IMR-90 (cell line): ENCODE results near the gene TMTC2. TPM values are rescaled to one million over a fixed set of nuclear protein-coding genes. Genes with fewer than 3 reads are reported as not detected.

ENCODE experiments used
- ATAC-seq: fragments of 200-7000 bp; cut with Tn5 transposase; 2 replicates; pipeline ENCODE4 v1.9.1; 2020; ENCODE audit warnings: low read depth, mild to moderate bottlenecking, moderate library complexity
- BruUV-seq: library from RNA; stranded (reverse); fragments of 400-500 nt; replicated peaks from 2 replicates; lab custom pipeline; 2021; lab: Mats Ljungman, UMichigan
- CTCF ChIA-PET: fragments of 300-600 bp; formaldehyde crosslinking; extraction: SDS; loops from one replicate; lab custom pipeline; 2021; ENCODE audit warnings: antibody characterized with exemption; lab: Yijun Ruan, JAX
- POLR2A ChIA-PET: fragments of 300-600 bp; sonication (Branson Sonifier 250); formaldehyde crosslinking; loops from one replicate; lab custom pipeline; 2022; ENCODE audit warnings: antibody characterized with exemption; ENCODE audit not compliant: unreplicated experiment; lab: Charles Lee
- DNase-seq: peaks from one replicate; pipeline ENCODE4 v3.0.0; 2013
- H2AFZ ChIP-seq: replicated peaks from 2 replicates; pipeline ENCODE3; 2013; ENCODE audit warnings: low read length, mild to moderate bottlenecking; ENCODE audit not compliant: poor library complexity
- H2AK5ac ChIP-seq: 2 replicates; pipeline ENCODE4 v1.6.1; 2013; ENCODE audit warnings: low read depth, low read length, inconsistent platforms
- H2AK9ac ChIP-seq: replicated peaks from 2 replicates; pipeline ENCODE3; 2013; ENCODE audit warnings: mild to moderate bottlenecking, low read depth, low read length, moderate library complexity; ENCODE audit not compliant: poor library complexity
- H2BK120ac ChIP-seq: 2 replicates; pipeline ENCODE4 v1.6.1; 2013; ENCODE audit warnings: low read depth, low read length, inconsistent platforms
- H2BK15ac ChIP-seq: 3 replicates; pipeline ENCODE4 v1.6.1; 2013; ENCODE audit warnings: low read depth, low read length, inconsistent platforms
- H2BK20ac ChIP-seq: 2 replicates; pipeline ENCODE4 v1.6.1; 2013; ENCODE audit warnings: low read depth, mild to moderate bottlenecking, inconsistent platforms, low read length, moderate library complexity
- H2BK5ac ChIP-seq: 2 replicates; pipeline ENCODE4 v1.6.1; 2013; ENCODE audit warnings: mild to moderate bottlenecking, low read depth, low read length, inconsistent platforms; ENCODE audit not compliant: poor library complexity, severe bottlenecking
- H3K14ac ChIP-seq: replicated peaks from 2 replicates; pipeline ENCODE4 v1.6.1; 2013; ENCODE audit warnings: low read depth, low read length, inconsistent platforms
- H3K18ac ChIP-seq: 2 replicates; pipeline ENCODE4 v1.6.1; 2013; ENCODE audit warnings: low read depth, low read length, control low read depth
- H3K23ac ChIP-seq: 2 replicates; pipeline ENCODE4 v1.6.1; 2013; ENCODE audit warnings: low read depth, low read length, inconsistent platforms
- H3K27ac ChIP-seq: 2 replicates; pipeline ENCODE4 v1.5.1; 2013; ENCODE audit warnings: mild to moderate bottlenecking, control low read depth, low read length; ENCODE audit not compliant: insufficient read depth
- H3K27me3 ChIP-seq: 2 replicates; pipeline ENCODE4 v1.6.1; 2013; ENCODE audit warnings: low read length; ENCODE audit not compliant: control insufficient read depth, insufficient read depth
- H3K36me3 ChIP-seq: 2 replicates; pipeline ENCODE4 v1.6.1; 2013; ENCODE audit warnings: low read length, mixed read lengths; ENCODE audit not compliant: control insufficient read depth, insufficient read depth
- H3K4ac ChIP-seq: 2 replicates; pipeline ENCODE4 v1.6.1; 2013; ENCODE audit warnings: low read depth, low read length, inconsistent platforms
- H3K4me1 ChIP-seq: 2 replicates; pipeline ENCODE4 v1.6.1; 2013; ENCODE audit warnings: low read length, mixed read lengths; ENCODE audit not compliant: control insufficient read depth, insufficient read depth
- H3K4me2 ChIP-seq: 2 replicates; pipeline ENCODE4 v1.6.1; 2013; ENCODE audit warnings: low read depth, mild to moderate bottlenecking, control low read depth, low read length, moderate library complexity
- H3K4me3 ChIP-seq: 2 replicates; pipeline ENCODE4 v1.5.1; 2013; ENCODE audit warnings: low read depth, mild to moderate bottlenecking, control low read depth, low read length, moderate library complexity; ENCODE audit not compliant: insufficient read depth
- H3K56ac ChIP-seq: 2 replicates; pipeline ENCODE4 v1.6.1; 2013; ENCODE audit warnings: low read length, inconsistent platforms; ENCODE audit not compliant: insufficient read depth; ENCODE audit errors: extremely low read depth
- H3K79me1 ChIP-seq, 2 experiments: 2 replicates each; pipeline ENCODE4 v1.6.1; 2013; ENCODE audit warnings: low read length in 2 of 2, inconsistent platforms in 1 of 2, low read depth in 1 of 2
- H3K9ac ChIP-seq: 2 replicates; pipeline ENCODE4 v1.6.1; 2013; ENCODE audit warnings: low read depth, low read length, control low read depth
- H3K9me1 ChIP-seq: 2 replicates; pipeline ENCODE4 v1.6.1; 2013; ENCODE audit warnings: low read length, inconsistent platforms; ENCODE audit not compliant: insufficient read depth
- H3K9me3 ChIP-seq: 2 replicates; pipeline ENCODE4 v1.6.1; 2013; ENCODE audit warnings: low read length; ENCODE audit not compliant: control insufficient read depth, insufficient read depth
- H4K20me1 ChIP-seq: 2 replicates; pipeline ENCODE4 v1.6.1; 2013; ENCODE audit warnings: low read length, inconsistent platforms; ENCODE audit not compliant: insufficient read depth
- H4K5ac ChIP-seq: 2 replicates; pipeline ENCODE4 v1.6.1; 2013; ENCODE audit warnings: mild to moderate bottlenecking, low read depth, low read length, control low read depth
- H4K8ac ChIP-seq, 2 experiments: 2 replicates each; pipeline ENCODE4 v1.6.1; 2013; ENCODE audit warnings: low read depth in 2 of 2, low read length in 2 of 2, control low read depth in 1 of 2, inconsistent platforms in 1 of 2
- H4K91ac ChIP-seq: 2 replicates; pipeline ENCODE4 v1.6.1; 2013; ENCODE audit warnings: low read depth, low read length, inconsistent platforms; ENCODE audit not compliant: insufficient read depth
- CEBPB ChIP-seq: IDR thresholded peaks from 2 replicates; pipeline ENCODE4 v1.6.1; 2012; ENCODE audit warnings: low read depth, low read length, improper control_type of control experiment
- CHD1 ChIP-seq: IDR thresholded peaks from 2 replicates; pipeline ENCODE4 v1.6.1; 2012; ENCODE audit warnings: low read depth, low read length, improper control_type of control experiment
- ELK1 ChIP-seq: fragments of 150-350 bp; IDR thresholded peaks from 2 replicates; pipeline ENCODE4 v1.6.1; 2016; ENCODE audit warnings: low read depth, mild to moderate bottlenecking, low read length, moderate library complexity, borderline replicate concordance
- MAZ ChIP-seq: IDR thresholded peaks from 2 replicates; pipeline ENCODE4 v1.6.1; 2012; ENCODE audit warnings: low read depth, mild to moderate bottlenecking, low read length, improper control_type of control experiment, moderate library complexity, borderline replicate concordance
- NFE2L2 ChIP-seq: fragments of 150-350 bp; IDR thresholded peaks from 2 replicates; pipeline ENCODE4 v1.6.1; 2016; ENCODE audit warnings: low read depth, mild to moderate bottlenecking, low read length
- POLR2A ChIP-seq: IDR thresholded peaks from 2 replicates; pipeline ENCODE4 v1.6.1; 2012; ENCODE audit warnings: mild to moderate bottlenecking, low read depth, low read length
- RAD21 ChIP-seq: IDR thresholded peaks from 2 replicates; pipeline ENCODE4 v1.6.1; 2012; ENCODE audit warnings: low read length, improper control_type of control experiment
- RFX5 ChIP-seq: IDR thresholded peaks from 2 replicates; pipeline ENCODE4 v1.8.0; 2012; ENCODE audit warnings: low read depth, mild to moderate bottlenecking, low read length, moderate library complexity
- WGBS, 2 experiments: methylation state at CpG; one replicate each; pipeline versions ENCODE4 v1.1.5 to v1.1.7; 2013; ENCODE audit warnings: missing lambda C conversion rate in 2 of 2; ENCODE audit not compliant: insufficient read length in 1 of 2; ENCODE audit errors: extremely low coverage in 2 of 2; 5-methylcytosine and 5-hydroxymethylcytosine counted together
- dilution Hi-C: fragments of 300-500 bp; cut with HindIII; formaldehyde crosslinking; loops from one replicate; pipeline ENCODE4 v1.14.3; 2018; ENCODE audit warnings: low sequenced_read_pairs; ENCODE audit not compliant: unreplicated experiment
- in situ Hi-C: fragments of 300-500 bp; cut with MboI; formaldehyde crosslinking; loops from 3 replicates; pipeline ENCODE4 v1.14.3; 2019; ENCODE audit warnings: low sequenced_read_pairs, inconsistent platforms, mixed read lengths
- intact Hi-C: fragments of 100-400 bp; cut with micrococcal nuclease; formaldehyde crosslinking; loops from 2 replicates; pipeline ENCODE4 v1.10.0; 2022
- polyA plus RNA-seq, 3 experiments: library from polyadenylated mRNA; depleted of rRNA; stranded (reverse); fragments of >200 nt; gene quantifications; 2 replicates each; pipeline ENCODE4 v1.2.3, GENCODE V29; 2012; ENCODE audit warnings: low replicate concordance in 1 of 3
- total RNA-seq: library from RNA; depleted of rRNA; stranded (reverse); fragments of >200 nt; gene quantifications from 2 replicates; pipeline ENCODE4 v1.2.3, GENCODE V29; 2012

TMTC2 gene
- total and polyA plus RNA-seq, 2 of the 4 experiments (the other 2 are of a cell fraction), result 0.56 to 1.4 TPM

- ATAC-seq, result no peak
- Histone ChIP-seq H2AK9ac (no peak overlapping the region), H3K14ac (no peak overlapping the region), H4K91ac (no peak overlapping the region), H4K20me1 (no peaks in the 10 kb centered on the region), H4K5ac (no peak overlapping the region), H3K4ac (no peak overlapping the region), H3K4me1 (no peaks in the 10 kb centered on the region), H2AK5ac (no peak overlapping the region), H3K9me1 (no peaks in the 10 kb centered on the region), H3K18ac (no peak overlapping the region), H2BK5ac (no peak overlapping the region), H3K4me2 (no peak overlapping the region), H3K79me1 (no peaks in the 10 kb centered on the region), H3K9me3 (peaks cover 2% of the 10 kb centered on the region; the same call in 1 of the 2 replicates), H3K27me3 (no peaks in the 10 kb centered on the region), H3K56ac (no peak overlapping the region), H2AFZ (no peak overlapping the region), H4K8ac (no peak overlapping the region), H3K4me3 (no peak overlapping the region), H2BK20ac (no peak overlapping the region), H3K9ac (no peak overlapping the region), H3K23ac (no peak overlapping the region), H3K27ac (no peak overlapping the region), H2BK15ac (no peak overlapping the region), H3K36me3 (no peaks in the 10 kb centered on the region), H2BK120ac (no peak overlapping the region)
- intact Hi-C loops (no loop called here), in situ Hi-C loops (no loop called here), dilution Hi-C loops (no loop called here)
- BruUV-seq, result no TSS peak
- no peak for TF ChIP-seq CEBPB
- no peak for TF ChIP-seq NFE2L2
- no peak for TF ChIP-seq CHD1
- TF ChIP-seq RAD21, result no peak
- no peak for TF ChIP-seq MAZ
- TF ChIP-seq ELK1, result no peak
- TF ChIP-seq POLR2A, result no peak
- no peak for TF ChIP-seq RFX5
- WGBS, 2 experiments, result no CpG with 5 or more reads among the region's 2 CpGs
- ChIA-PET CTCF (no interaction called here), POLR2A (no interaction called here)
- no peak for DNase-seq
These were observed 37.2 kb downstream of the TMTC2 start for GRCh38 chr12:82723891-82724290.
